K562 (cell line): Measurements from ENCODE around the gene USP28. TPM values are rescaled to one million over a fixed set of nuclear protein-coding genes. Genes with fewer than 3 reads are reported as not detected.

Experiments used
- ATAC-seq: fragments of 200-7000 bp; cut with Tn5 transposase; 3 replicates; pipeline ENCODE4 v1.9.1; 2020; ENCODE audit warnings: moderate library complexity
- BruUV-seq: library from RNA; stranded (reverse); fragments of 400-500 nt; replicated peaks from 2 replicates; lab custom pipeline; 2021; lab: Mats Ljungman, UMichigan
- CTCF ChIA-PET: fragments of 300-600 bp; formaldehyde crosslinking; extraction: SDS; loops from one replicate; lab custom pipeline; 2021; ENCODE audit warnings: low intra/inter-chr PET ratio; lab: Yijun Ruan, JAX
- POLR2A ChIA-PET: fragments of 300-600, 350-650 bp; sonication (Branson Sonifier 250); formaldehyde crosslinking; extraction: SDS; loops from one replicate; lab custom pipeline; 2021; ENCODE audit warnings: antibody characterized with exemption, inconsistent platforms; lab: Yijun Ruan, JAX
- DNase-seq, 4 experiments: peaks; one replicate each; pipeline versions ENCODE4 v3.0.0 to v3.0.0-alpha.2; 2011 to 2018; ENCODE audit warnings: low spot score in 3 of 4, mixed read lengths in 3 of 4; ENCODE audit errors: extremely low read depth in 1 of 4
- FAIRE-seq: peaks from 2 replicates; lab custom pipeline; 2011; peaks lifted over from hg19 to GRCh38; lab: Jason Lieb, UNC
- H2AFZ ChIP-seq: 2 replicates; pipeline ENCODE4 v1.6.0; 2011; ENCODE audit warnings: low read depth, low read length, control low read depth, inconsistent platforms
- H3K27ac ChIP-seq: fragments of 200-600 bp; 3 replicates; pipeline ENCODE4 v1.8.0; 2011; ENCODE audit warnings: low read depth, mild to moderate bottlenecking, control low read depth, inconsistent platforms, low read length, moderate library complexity, mixed read lengths; ENCODE audit errors: extremely low read depth
- H3K27me3 ChIP-seq, 2 experiments: fragments of 300-600 bp in 1 of 2; 2 replicates in 1 of 2; 3 replicates in 1 of 2; pipeline versions ENCODE4 v1.6.0 to v1.8.0; 2011; ENCODE audit warnings: inconsistent platforms in 2 of 2, low read length in 2 of 2, mild to moderate bottlenecking in 1 of 2, mixed read lengths in 1 of 2, moderate library complexity in 1 of 2; ENCODE audit not compliant: control insufficient read depth in 2 of 2, insufficient read depth in 2 of 2
- H3K36me3 ChIP-seq: fragments of 300-600 bp; 3 replicates; pipeline ENCODE4 v1.8.0; 2011; ENCODE audit warnings: mild to moderate bottlenecking, low read length, inconsistent platforms; ENCODE audit not compliant: control insufficient read depth, insufficient read depth
- H3K4me1 ChIP-seq, 2 experiments: fragments of 200-600 bp in 1 of 2; replicated peaks in 1 of 2; 2 replicates in 1 of 2; 3 replicates in 1 of 2; pipeline versions ENCODE4 v1.5.1 to v1.8.0; 2011; ENCODE audit warnings: inconsistent platforms in 2 of 2, low read length in 2 of 2, mild to moderate bottlenecking in 1 of 2, mixed read lengths in 1 of 2, moderate library complexity in 1 of 2; ENCODE audit not compliant: control insufficient read depth in 2 of 2, insufficient read depth in 2 of 2
- H3K4me2 ChIP-seq: 2 replicates; pipeline ENCODE4 v1.6.1; 2011; ENCODE audit warnings: low read length, control low read depth, inconsistent platforms, mixed read lengths; ENCODE audit not compliant: insufficient read depth
- H3K4me3 ChIP-seq: fragments of 200-600 bp; sonication (generic), shearing (Covaris generic); 2 replicates; pipeline ENCODE4 v1.5.1; 2016; ENCODE audit warnings: control low read depth, inconsistent platforms
- H3K79me2 ChIP-seq: fragments of 200-600 bp; 3 replicates; pipeline ENCODE4 v1.8.0; 2011; ENCODE audit warnings: low read length, inconsistent platforms; ENCODE audit not compliant: control insufficient read depth, insufficient read depth
- H3K9ac ChIP-seq, 2 experiments: 2 replicates each; pipeline versions ENCODE4 v1.6.0 to v1.6.1; 2011; ENCODE audit warnings: low read depth in 2 of 2, low read length in 2 of 2, control low read depth in 1 of 2, inconsistent platforms in 1 of 2, mild to moderate bottlenecking in 1 of 2, mixed read lengths in 1 of 2; ENCODE audit not compliant: insufficient read depth in 1 of 2
- H3K9me1 ChIP-seq: one replicate; pipeline ENCODE4 v1.6.0; 2011; ENCODE audit warnings: inconsistent platforms, mild to moderate bottlenecking, low read length, moderate library complexity; ENCODE audit not compliant: control insufficient read depth, insufficient read depth
- H3K9me3 ChIP-seq: replicated peaks from 2 replicates; pipeline ENCODE4 v1.5.1; 2011; ENCODE audit warnings: low read depth, low read length, inconsistent platforms; ENCODE audit not compliant: control insufficient read depth, insufficient read depth
- H4K20me1 ChIP-seq: replicated peaks from 2 replicates; pipeline ENCODE4 v1.6.1; 2011; ENCODE audit warnings: low read length, inconsistent platforms, mixed read lengths; ENCODE audit not compliant: control insufficient read depth, insufficient read depth
- ASH1L ChIP-seq: fragments of 450-650 bp; IDR thresholded peaks from 2 replicates; pipeline ENCODE4 v1.6.1; 2018; ENCODE audit warnings: borderline replicate concordance, mild to moderate bottlenecking, low read depth; ENCODE audit not compliant: partially characterized antibody
- FOXK2 ChIP-seq, 2 experiments: fragments of 450-650 bp; IDR thresholded peaks in 1 of 2; conservative IDR thresholded peaks in 1 of 2; 2 replicates each; pipeline ENCODE4 v1.6.1; 2016; ENCODE audit warnings: low read depth in 2 of 2, mild to moderate bottlenecking in 1 of 2
- HDAC1 ChIP-seq, 2 experiments: fragments of 450-650 bp; IDR thresholded peaks; 2 replicates each; pipeline ENCODE4 v1.6.1; 2016 to 2017; ENCODE audit warnings: inconsistent platforms in 1 of 2, mild to moderate bottlenecking in 1 of 2, moderate library complexity in 1 of 2
- PRPF4 ChIP-seq: fragments of 200-400 bp; formaldehyde crosslinking; IDR thresholded peaks from one replicate; pipeline ENCODE4 v1.6.1; 2017; ENCODE audit warnings: low read length, low read depth, mild to moderate bottlenecking; ENCODE audit not compliant: insufficient read depth, poor library complexity, severe bottlenecking
- TFAM ChIP-seq: fragments of 250-450 bp; sonication (Bioruptor Pico); conservative IDR thresholded peaks from 2 replicates; pipeline ENCODE4 v1.5.0; 2021; ENCODE audit warnings: mild to moderate bottlenecking, moderate library complexity
- in situ Hi-C: fragments of 300-500 bp; cut with MboI; formaldehyde crosslinking; loops from 4 replicates; pipeline ENCODE4 v1.15.0; 2018; ENCODE audit warnings: inconsistent platforms, mixed read lengths
- intact Hi-C: fragments of 100-400 bp; cut with micrococcal nuclease; formaldehyde crosslinking; loops from 2 replicates; pipeline ENCODE4 v1.14.2; 2022
- polyA plus RNA-seq, 8 experiments: library from polyadenylated mRNA; depleted of rRNA in 4 of 8; stranded (reverse) in 5 of 8; unstranded in 3 of 8; fragments of >200 nt; fragmentation: Nextera tagmentation in 2 of 8; fragmentation: Illumina TruSeq in 1 of 8; extraction: Ambion mirVana in 2 of 8; extraction: Trizol in 1 of 8; gene quantifications; 2 replicates each; pipeline versions ENCODE4 v1.2.1 to v1.2.3, GENCODE V29; 2011 to 2014; ENCODE audit warnings: inconsistent platforms in 1 of 8, missing spikeins in 1 of 8
- total RNA-seq, 7 experiments: library from RNA; depleted of rRNA in 6 of 7; stranded (reverse); fragments of >200 nt in 6 of 7; fragmentation: Illumina TruSeq in 2 of 7; extraction: Trizol in 2 of 7; gene quantifications; 2 replicates each; pipeline versions ENCODE4 v1.2.1 to v1.2.3, GENCODE V29; 2011 to 2021; ENCODE audit warnings: low replicate concordance in 1 of 7

Gene USP28
- total and polyA plus RNA-seq, 9 of the 15 experiments (the other 6 are each of a cell fraction or from before 2014, with no cell fraction given) = 3.7 to 42.7 (median 20.3) TPM

GRCh38 chr11:113859665-113860064, 15.7 kb downstream of the USP28 start:
- DNase-seq (no peak), ATAC-seq (no peak), FAIRE-seq (no peak)
- H2AFZ ChIP-seq = no peak overlapping the region
- H3K9me3 ChIP-seq = no peaks in the 10 kb centered on the region
- H4K20me1 ChIP-seq = no peaks in the 10 kb centered on the region; the same call in 1 of the 2 replicates
- H3K27ac ChIP-seq = no peak overlapping the region
- ChIA-PET POLR2A (interaction anchor here (1.4 kb wide), 1 partner anchor 11 kb away, joined by 3 read pairs; no protein-coding TSS in a partner anchor), CTCF (no interaction called here)
- no peaks in the 10 kb centered on the region for H3K36me3 ChIP-seq
- in situ Hi-C loops = no loop called here
- no peaks in the 10 kb centered on the region for H3K4me1 ChIP-seq
- no TSS peak for BruUV-seq
- H3K79me2 ChIP-seq = peaks cover 6% of the 10 kb centered on the region; the same call in 2 of the 3 replicates
- H3K27me3 ChIP-seq = no peaks in the 10 kb centered on the region
- TF ChIP-seq HDAC1 (IDR thresholded peaks at IDR 0.05) (no peak), TFAM (CRISPR knock-in tag) (no peak), FOXK2 (conservative IDR thresholded peaks at IDR 0.05 in 1 of 2, IDR thresholded peaks at IDR 0.05 in 1 of 2; ENCODE audit: low read depth in 2 of 2) (no peak), ASH1L (no peak), PRPF4 (no peak)
- peaks cover 3% of the 10 kb centered on the region for H3K9me1 ChIP-seq
- no peak overlapping the region for H3K4me2 ChIP-seq
- no peak overlapping the region for H3K4me3 ChIP-seq
- H3K9ac ChIP-seq = no peak overlapping the region
- intact Hi-C loops = no loop called here
